ENCODE measurements around the gene RASL11B. TPM values are rescaled to one million over a fixed set of nuclear protein-coding genes. Genes with fewer than 3 reads are reported as not detected.

RASL11B gene
- total and polyA plus RNA-seq, 10 of the 15 experiments (the other 5 are each of a cell fraction or from before 2014, with no cell fraction given), result 0.06 to 0.45 (median 0.08) TPM; not detected in 5

- TF ChIP-seq, protein P1, sequence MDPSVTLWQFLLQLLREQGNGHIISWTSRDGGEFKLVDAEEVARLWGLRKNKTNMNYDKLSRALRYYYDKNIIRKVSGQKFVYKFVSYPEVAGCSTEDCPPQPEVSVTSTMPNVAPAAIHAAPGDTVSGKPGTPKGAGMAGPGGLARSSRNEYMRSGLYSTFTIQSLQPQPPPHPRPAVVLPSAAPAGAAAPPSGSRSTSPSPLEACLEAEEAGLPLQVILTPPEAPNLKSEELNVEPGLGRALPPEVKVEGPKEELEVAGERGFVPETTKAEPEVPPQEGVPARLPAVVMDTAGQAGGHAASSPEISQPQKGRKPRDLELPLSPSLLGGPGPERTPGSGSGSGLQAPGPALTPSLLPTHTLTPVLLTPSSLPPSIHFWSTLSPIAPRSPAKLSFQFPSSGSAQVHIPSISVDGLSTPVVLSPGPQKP (IDR thresholded peaks at IDR 0.05; ENCODE audit: low read depth, low read length), result no peak
- TF ChIP-seq YBX1 (IDR thresholded peaks at IDR 0.05) (no peak), EED (IDR thresholded peaks at IDR 0.05; ENCODE audit: low read depth) (no peak)
Measured at GRCh38 chr4:52877036-52877435, 14.9 kb downstream of the RASL11B start (continued).

GRCh38 chr4:52877694-52878093 is 15.6 kb downstream of the RASL11B start:
- no peaks in the 10 kb centered on the region for H3K9me3 ChIP-seq (replicated peaks; ENCODE audit: control insufficient read depth, insufficient read depth, low read length)
- FAIRE-seq, result no peak
- no TSS peak for BruUV-seq (replicated peaks)
- H3K36me3 ChIP-seq (ENCODE audit: control insufficient read depth in 2 of 2, insufficient read depth in 2 of 2, low read length in 1 of 2), result no peaks in the 10 kb centered on the region
- no peaks in the 10 kb centered on the region for H3K79me2 ChIP-seq (ENCODE audit: control insufficient read depth, insufficient read depth, low read length)
- ATAC-seq, result no peak
- H3K4me2 ChIP-seq (ENCODE audit: control insufficient read depth, insufficient read depth), result no peak overlapping the region
- no peak overlapping the region for H3K9ac ChIP-seq (ENCODE audit: control insufficient read depth, insufficient read depth, low read length)
- no peak overlapping the region for H3K4me3 ChIP-seq
- H3K27ac ChIP-seq (ENCODE audit: control insufficient read depth, insufficient read depth), result no peak overlapping the region
- H3K4me1 ChIP-seq (ENCODE audit: control insufficient read depth, insufficient read depth, low read length), result no peaks in the 10 kb centered on the region
- H4K20me1 ChIP-seq (ENCODE audit: control insufficient read depth, insufficient read depth), result no peaks in the 10 kb centered on the region
- SMC1A ChIA-PET (ENCODE audit: uncharacterized antibody, unreplicated experiment), result no interaction called here
- in situ Hi-C loops (cut with MboI), result no loop called here
- H2AFZ ChIP-seq (ENCODE audit: control insufficient read depth, low read depth, low read length), result no peak overlapping the region
- no peak for TF ChIP-seq E2F8 (IDR thresholded peaks at IDR 0.05; ENCODE audit: low read depth, partially characterized antibody)
- TF ChIP-seq, protein P2, sequence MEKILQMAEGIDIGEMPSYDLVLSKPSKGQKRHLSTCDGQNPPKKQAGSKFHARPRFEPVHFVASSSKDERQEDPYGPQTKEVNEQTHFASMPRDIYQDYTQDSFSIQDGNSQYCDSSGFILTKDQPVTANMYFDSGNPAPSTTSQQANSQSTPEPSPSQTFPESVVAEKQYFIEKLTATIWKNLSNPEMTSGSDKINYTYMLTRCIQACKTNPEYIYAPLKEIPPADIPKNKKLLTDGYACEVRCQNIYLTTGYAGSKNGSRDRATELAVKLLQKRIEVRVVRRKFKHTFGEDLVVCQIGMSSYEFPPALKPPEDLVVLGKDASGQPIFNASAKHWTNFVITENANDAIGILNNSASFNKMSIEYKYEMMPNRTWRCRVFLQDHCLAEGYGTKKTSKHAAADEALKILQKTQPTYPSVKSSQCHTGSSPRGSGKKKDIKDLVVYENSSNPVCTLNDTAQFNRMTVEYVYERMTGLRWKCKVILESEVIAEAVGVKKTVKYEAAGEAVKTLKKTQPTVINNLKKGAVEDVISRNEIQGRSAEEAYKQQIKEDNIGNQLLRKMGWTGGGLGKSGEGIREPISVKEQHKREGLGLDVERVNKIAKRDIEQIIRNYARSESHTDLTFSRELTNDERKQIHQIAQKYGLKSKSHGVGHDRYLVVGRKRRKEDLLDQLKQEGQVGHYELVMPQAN (conservative IDR thresholded peaks at IDR 0.05), result no peak
- CTCF ChIA-PET, result interaction anchor here (0.7 kb wide), 1 partner anchor 33 kb away, joined by 3 read pairs; no protein-coding TSS in a partner anchor
- RAD21 ChIA-PET (ENCODE audit: unreplicated experiment), result no interaction called here
- POLR2A ChIA-PET, result no interaction called here
- 96% methylated on average over 6 of the region's 6 CpGs for WGBS (ENCODE audit: insufficient coverage, insufficient replicate concordance, low lambda C conversion rate, missing lambda C conversion rate)
- no peaks in the 10 kb centered on the region for H3K27me3 ChIP-seq (replicated peaks in 1 of 2; ENCODE audit: control insufficient read depth in 2 of 2, insufficient read depth in 2 of 2, low read length in 1 of 2)
- no peak for DNase-seq (ENCODE audit: low read depth, low spot score)
- intact Hi-C loops (cut with micrococcal nuclease; ENCODE audit: unreplicated experiment), result no loop called here
